HG03571 (cell line): Measurements from ENCODE around the gene ARHGAP42.

Experiments used
- ATAC-seq: cut with Tn5 transposase; IDR thresholded peaks from one replicate; pipeline ENCODE4 v1.9.1; 2021; ENCODE audit not compliant: unreplicated experiment

ARHGAP42 gene

DNA sequence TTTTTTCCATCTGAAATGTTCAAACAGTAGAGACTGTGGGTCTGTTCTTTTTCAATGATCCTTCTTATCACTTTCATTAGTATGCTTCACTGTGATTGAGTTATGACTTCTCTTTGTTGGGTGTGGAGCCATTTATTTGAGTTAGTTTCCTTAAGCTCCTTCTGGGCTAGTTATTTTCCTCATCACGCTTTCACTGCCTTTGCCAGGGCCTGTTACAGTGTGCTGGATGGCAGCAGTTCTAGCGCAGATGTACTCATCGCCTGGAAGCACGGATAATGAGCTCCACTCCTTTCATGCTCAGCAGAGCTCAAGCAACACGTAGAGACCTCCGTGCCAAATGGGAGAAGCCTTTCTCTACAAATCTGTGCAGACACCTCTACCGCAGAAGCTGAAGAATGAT is 7.0 kb upstream of the ARHGAP42 start:
- ATAC-seq: no peak

GRCh38 chr11:100681064-100681502 is 6.0 kb upstream of the ARHGAP42 start:
- peak; percentile 98 for ATAC-seq

- ATAC-seq: no peak
These were observed 4.7 kb upstream of the ARHGAP42 start for GRCh38 chr11:100682247-100682969.

DNA sequence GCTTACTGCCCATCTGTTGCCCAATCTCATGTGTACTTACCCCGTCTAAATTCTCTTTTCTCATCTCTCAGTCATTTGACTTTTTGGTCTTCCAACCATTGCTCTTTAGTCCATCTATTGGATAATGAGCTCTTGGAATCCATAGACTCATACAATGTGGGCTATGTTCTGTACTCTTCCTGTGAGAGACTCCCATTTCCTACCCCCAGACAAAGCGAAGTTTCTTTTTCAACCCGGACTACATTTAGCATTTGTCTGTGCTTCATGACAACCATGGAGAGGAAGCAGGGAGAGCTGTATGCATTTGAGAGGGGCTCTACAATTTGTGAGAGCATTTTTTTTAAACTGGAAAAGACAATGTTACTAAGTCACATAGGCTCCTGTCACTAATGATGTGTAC is 4.0 kb upstream of the ARHGAP42 start:
- no peak for ATAC-seq

DNA sequence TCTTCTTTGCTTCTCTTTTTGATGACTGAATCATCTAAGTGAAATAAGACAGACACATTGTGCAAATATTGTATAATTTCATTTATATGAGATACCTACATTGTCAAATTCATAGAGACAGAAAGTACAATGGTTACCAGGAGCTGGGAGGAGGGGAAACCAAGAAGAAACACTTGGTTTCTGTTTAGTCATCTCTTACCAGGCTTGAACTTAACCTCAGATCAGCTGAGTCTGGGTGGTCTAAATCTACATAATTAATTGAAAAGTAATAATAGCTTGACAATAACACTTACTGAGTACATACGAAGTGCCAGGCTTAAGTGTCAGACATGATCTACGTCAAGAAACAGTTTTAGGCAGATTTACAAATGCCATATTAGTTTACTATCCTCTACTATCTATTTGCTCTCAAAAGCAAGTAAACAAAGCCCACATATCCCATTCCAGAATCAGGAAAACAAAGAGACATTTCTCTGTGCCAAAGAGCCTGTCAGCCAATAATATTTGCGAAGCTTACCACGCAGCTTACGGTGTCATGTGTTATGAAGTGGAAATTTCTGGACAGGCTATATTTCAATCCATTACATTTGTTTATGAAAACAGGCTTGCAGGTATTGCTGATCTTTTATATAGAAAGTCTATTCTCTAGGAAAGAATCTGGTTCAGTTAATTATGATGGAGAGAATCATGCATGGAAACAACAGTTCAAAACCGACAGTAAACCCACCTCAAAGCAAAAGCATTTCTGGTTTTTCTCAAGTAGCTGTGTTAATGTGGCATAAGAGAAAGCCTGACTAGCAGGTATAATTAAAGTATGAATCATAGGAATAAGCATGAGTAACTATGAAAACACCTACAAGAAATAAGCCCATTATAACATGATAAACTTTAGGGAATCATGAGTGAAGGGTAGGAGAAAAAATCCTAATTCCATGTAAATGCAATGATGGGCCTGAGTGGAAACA is 2.7 kb upstream of the ARHGAP42 start:
- ATAC-seq: peak; percentile 27

GRCh38 chr11:100686476-100687053 is 523 bp upstream of the ARHGAP42 start:
- ATAC-seq: no peak

DNA sequence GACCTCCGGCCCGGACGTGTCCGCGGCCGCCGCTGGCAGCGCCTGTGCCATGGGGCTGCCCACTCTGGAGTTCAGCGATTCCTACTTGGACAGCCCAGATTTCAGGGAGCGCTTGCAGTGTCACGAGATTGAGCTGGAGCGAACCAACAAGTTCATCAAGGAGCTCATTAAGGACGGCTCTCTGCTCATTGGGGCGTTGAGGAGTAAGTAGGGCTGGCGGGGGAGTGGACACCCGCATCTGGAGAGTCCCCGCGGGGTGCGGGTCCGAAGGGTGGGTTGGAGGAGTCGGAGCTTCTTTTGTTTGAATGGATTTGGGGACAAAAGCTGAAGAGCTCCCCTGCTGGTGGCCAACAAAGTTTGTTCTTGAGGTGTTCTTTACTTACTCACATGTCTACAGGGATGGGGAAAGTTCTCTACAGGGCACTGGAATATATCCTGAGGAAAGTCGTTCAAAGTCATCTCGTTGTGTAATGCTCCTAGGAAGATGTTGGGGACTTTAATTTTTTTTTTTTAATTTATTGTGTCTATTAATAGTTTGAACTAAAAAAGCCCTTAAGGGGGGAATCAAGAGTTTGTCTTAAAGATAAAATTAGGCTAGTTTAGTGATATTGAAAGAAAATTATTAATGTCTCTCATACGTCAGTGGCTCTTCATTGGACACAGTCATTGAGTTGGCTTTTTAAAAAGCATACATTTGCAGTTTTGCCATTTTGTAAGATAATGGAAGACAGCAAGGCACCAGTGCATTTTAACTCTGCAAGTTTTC is 725 bp downstream of the ARHGAP42 start:
- ATAC-seq: peak; percentile 67

DNA sequence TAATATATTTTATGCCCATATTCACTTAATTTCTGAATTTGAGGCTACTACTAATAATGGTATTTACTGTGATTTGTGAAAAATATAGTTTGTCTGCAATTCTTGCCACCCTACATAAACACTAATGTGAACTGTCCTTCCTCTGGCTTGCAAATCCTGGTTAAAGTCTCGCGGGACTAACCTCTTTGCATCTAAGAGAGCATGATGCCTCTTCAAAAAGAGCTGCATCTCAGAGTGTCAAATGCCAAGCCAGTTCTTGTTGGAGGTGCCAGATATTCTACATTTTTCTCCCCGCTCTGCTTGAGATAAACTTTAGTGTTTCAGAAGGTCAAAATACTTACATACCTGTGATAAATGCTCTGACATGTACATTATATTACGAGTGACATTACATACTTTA is 2.1 kb downstream of the ARHGAP42 start:
- no peak for ATAC-seq

DNA sequence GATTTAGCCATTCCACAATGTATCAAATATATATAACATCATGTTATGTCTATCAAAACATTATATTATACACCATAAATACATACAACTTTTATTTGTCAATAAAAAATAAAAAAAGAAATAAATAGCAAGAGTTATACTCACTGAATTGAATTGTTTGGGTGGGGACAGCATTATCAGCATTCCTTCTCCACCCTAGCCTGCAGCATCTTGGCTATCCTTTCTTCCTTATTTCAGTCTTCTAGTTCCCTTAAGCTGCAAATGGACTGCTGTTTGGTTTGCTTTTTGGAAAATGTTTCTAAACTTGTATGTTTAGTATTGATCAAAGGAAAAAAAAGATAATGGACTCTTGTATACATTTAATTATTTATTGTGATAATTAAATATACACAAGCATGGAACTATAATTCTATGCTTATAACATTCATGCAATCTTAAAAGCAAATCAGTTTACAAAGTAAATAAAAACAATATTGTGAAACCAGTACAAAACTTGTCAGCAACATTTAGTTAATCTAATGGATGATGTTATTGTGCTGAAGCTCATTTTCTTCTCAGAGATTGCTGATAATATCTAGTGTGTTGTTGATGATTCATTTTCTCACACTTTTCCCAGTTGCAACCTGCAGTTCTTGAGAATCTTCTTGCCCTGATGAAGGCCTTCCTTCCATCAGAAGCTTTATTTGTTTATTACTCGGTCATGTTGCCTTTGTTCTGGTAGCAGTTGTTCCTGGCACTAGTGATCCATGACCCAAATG is 5.0 kb downstream of the ARHGAP42 start:
- no peak for ATAC-seq

DNA sequence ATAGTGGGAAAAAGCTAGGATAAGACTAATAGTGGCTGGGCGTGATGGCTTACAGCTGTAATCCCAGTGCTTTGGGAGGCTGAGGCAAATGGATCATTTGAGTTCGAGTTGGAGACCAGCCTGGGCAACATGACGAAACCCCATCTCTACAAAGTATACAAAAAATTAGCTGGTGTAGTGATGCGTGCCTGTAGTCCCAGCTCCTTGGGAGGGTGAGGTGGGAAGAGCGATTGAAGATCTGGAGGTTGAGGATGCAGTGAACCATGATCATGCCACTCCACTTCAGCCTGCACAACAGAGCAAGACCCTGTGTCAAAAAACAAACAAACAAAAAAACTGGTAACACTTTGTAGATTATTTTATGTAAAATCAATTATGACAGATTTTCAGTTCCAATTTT is 8.8 kb downstream of the ARHGAP42 start:
- no peak for ATAC-seq

GRCh38 chr11:100703139-100703538 is 16.1 kb downstream of the ARHGAP42 start:
- no peak for ATAC-seq

DNA sequence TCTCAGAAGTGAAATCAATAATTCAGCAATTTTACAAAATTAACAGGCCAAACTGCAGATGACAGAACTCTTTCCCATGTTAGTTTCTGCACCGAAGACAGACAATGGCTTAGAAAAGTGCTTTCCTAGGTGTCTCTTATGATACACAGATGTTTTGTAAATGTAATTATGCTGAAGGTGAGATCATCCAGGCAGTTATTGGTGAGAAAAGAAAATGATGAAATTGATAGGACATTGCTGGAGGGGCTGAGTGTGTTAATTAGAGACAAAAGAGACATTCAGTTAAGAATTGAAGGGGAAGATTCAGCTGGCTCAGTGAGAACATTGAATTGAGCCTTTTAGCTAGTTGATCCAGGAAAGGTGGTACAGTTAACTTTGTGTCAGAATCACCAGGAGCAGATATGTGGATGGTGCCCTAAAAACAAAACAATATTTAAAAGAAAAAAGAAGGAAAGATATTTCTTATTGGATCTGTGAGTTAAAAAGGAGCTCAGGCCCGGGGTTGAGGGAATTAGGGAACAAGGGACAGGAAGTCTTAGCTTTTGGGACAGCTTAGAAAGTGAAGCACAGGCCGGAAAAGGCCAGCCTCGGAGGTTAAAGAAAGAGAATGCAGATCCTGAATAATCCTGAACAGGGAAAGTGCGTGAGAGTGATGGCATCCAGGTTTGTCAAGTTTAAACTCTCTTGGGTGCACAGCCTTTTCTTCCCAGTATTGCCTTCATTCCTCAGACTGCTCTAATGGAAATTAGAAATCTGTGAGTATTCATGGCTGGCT is 16.9 kb downstream of the ARHGAP42 start:
- ATAC-seq: no peak

DNA sequence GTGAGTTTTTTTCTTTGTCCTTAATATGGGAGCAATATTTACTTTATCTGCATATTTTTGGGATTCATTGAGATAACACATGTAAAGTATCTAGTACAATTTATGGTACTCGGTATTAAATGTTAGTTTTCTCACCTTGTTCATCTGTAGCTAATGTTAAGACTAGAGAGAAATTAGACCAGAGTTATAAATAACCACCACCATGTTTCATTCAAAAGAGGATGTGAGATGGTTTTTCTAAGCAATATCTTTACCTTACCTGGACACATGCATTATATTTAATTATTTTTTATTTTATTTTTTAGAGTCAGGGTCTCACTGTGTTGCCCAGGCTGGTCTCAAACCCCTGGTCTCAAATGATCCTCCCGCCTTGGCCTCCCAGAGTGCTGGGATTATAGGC is 18.4 kb downstream of the ARHGAP42 start:
- no peak for ATAC-seq

- ATAC-seq: no peak
These were observed 19.1 kb downstream of the ARHGAP42 start for GRCh38 chr11:100706179-100706578.

- ATAC-seq: no peak
These were observed 22.3 kb downstream of the ARHGAP42 start for GRCh38 chr11:100709233-100709957.

DNA sequence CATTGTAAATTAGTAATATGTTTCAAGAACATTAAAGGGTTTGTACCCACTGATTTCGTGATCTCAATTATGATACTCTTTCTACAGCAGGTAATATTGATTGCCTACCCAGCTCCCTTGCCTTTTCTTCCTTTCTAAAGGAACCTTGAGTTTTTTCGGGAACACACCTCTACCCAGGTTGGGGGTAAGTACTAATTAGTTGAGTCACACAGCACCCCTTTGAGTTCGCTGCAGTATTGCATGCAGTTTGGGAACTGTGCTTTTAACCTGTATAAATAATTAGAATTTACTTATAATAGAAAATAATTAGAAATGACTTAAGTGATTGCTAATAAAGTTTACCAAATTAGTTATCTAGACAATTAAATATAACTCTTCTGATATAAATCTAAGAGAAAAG is 24.9 kb downstream of the ARHGAP42 start:
- ATAC-seq: no peak

- ATAC-seq: no peak
These were observed 25.5 kb downstream of the ARHGAP42 start for GRCh38 chr11:100712583-100712982.

- ATAC-seq: no peak
These were observed 28.2 kb downstream of the ARHGAP42 start for GRCh38 chr11:100715165-100715761.
